GM18507 (cell line): Measurements from ENCODE around the gene ETV3.

Source experiments
- DNase-seq: peaks from one replicate; pipeline ENCODE4 v3.0.0; 2011; ENCODE audit warnings: low read depth; ENCODE audit not compliant: insufficient read length; ENCODE audit errors: extremely low spot score
- FAIRE-seq: peaks from 2 replicates; lab custom pipeline; 2011; peaks lifted over from hg19 to GRCh38; lab: Jason Lieb, UNC

Gene ETV3

GRCh38 chr1:157163273-157164127, 25.3 kb upstream of the ETV3 start:
- peak; percentile 63 for FAIRE-seq
- no peak for DNase-seq

- no peak for FAIRE-seq
- no peak for DNase-seq
Measured at GRCh38 chr1:157162345-157162744, 24.1 kb upstream of the ETV3 start.

- no peak for DNase-seq
Measured at GRCh38 chr1:157161901-157162300, 23.7 kb upstream of the ETV3 start.

GRCh38 chr1:157158967-157159366, 20.8 kb upstream of the ETV3 start:
- FAIRE-seq, result no peak
- DNase-seq, result no peak

More at GRCh38 chr1:157161901-157162300, 23.7 kb upstream of the ETV3 start:
- no peak for FAIRE-seq

GRCh38 chr1:157157501-157158190, 19.5 kb upstream of the ETV3 start:
- FAIRE-seq, result no peak

GRCh38 chr1:157156058-157156541, 17.9 kb upstream of the ETV3 start:
- no peak for FAIRE-seq
- DNase-seq, result no peak

More at GRCh38 chr1:157157501-157158190, 19.5 kb upstream of the ETV3 start:
- no peak for DNase-seq

- no peak for DNase-seq
- FAIRE-seq, result no peak
Measured at GRCh38 chr1:157155658-157156057, 17.5 kb upstream of the ETV3 start.

GRCh38 chr1:157154940-157155514, 16.8 kb upstream of the ETV3 start:
- no peak for FAIRE-seq
- no peak for DNase-seq

- DNase-seq (no peak), FAIRE-seq (no peak)
Measured at GRCh38 chr1:157154291-157154690, 16.1 kb upstream of the ETV3 start.

- no peak for DNase-seq
- no peak for FAIRE-seq
Measured at GRCh38 chr1:157153746-157154145, 15.6 kb upstream of the ETV3 start.

GRCh38 chr1:157152510-157152909, 14.3 kb upstream of the ETV3 start:
- no peak for FAIRE-seq
- no peak for DNase-seq

GRCh38 chr1:157151506-157151905, 13.3 kb upstream of the ETV3 start:
- FAIRE-seq (no peak), DNase-seq (no peak)

GRCh38 chr1:157151073-157151472, 12.9 kb upstream of the ETV3 start:
- DNase-seq (no peak), FAIRE-seq (no peak)

GRCh38 chr1:157150631-157151030, 12.4 kb upstream of the ETV3 start:
- DNase-seq (no peak), FAIRE-seq (no peak)

GRCh38 chr1:157147906-157148700, 9.9 kb upstream of the ETV3 start:
- no peak for FAIRE-seq
- DNase-seq, result no peak

- FAIRE-seq, result no peak
- DNase-seq, result no peak
Measured at GRCh38 chr1:157147037-157147436, 8.8 kb upstream of the ETV3 start.

- DNase-seq (no peak), FAIRE-seq (no peak)
Measured at GRCh38 chr1:157146244-157146643, 8.0 kb upstream of the ETV3 start.

- DNase-seq (no peak), FAIRE-seq (no peak)
Measured at GRCh38 chr1:157145076-157145475, 6.9 kb upstream of the ETV3 start.

GRCh38 chr1:157144509-157144908, 6.3 kb upstream of the ETV3 start:
- DNase-seq, result no peak
- FAIRE-seq, result no peak
